Stimulated activated CD4-positive, alpha-beta T cell treated with anti-CD3 and anti-CD28 coated beads, Interleukin-15, amount 100 ng/mL, for 48 hours (primary cell): ENCODE data around the gene VAPA.
A peak's percentile ranks its signal among the peaks of the same experiment; 100 is the strongest.

Source experiments
- DNase-seq, 2 donors: peaks; one replicate each; pipeline ENCODE4 v3.0.0-alpha.2; 2020; ENCODE audit warnings: low read depth in 2 of 2

Gene VAPA

GRCh38 chr18:9941103-9941502 is 27.3 kb downstream of the VAPA start:
- no peak for DNase-seq

GRCh38 chr18:9941660-9942059 is 27.8 kb downstream of the VAPA start:
- DNase-seq, result no peak

- DNase-seq, result no peak
These were observed 29.5 kb downstream of the VAPA start for GRCh38 chr18:9943311-9943710.

GRCh38 chr18:9944805-9945204 is 31.0 kb downstream of the VAPA start:
- DNase-seq, result no peak

- DNase-seq, result no peak
These were observed 33.0 kb downstream of the VAPA start for GRCh38 chr18:9946831-9947230.

GRCh38 chr18:9947248-9947647 is 33.4 kb downstream of the VAPA start:
- no peak for DNase-seq

GRCh38 chr18:9949315-9949714 is 35.5 kb downstream of the VAPA start:
- no peak for DNase-seq

- no peak for DNase-seq
These were observed 36.0 kb downstream of the VAPA start for GRCh38 chr18:9949861-9950260.

GRCh38 chr18:9950289-9951016 is 36.6 kb downstream of the VAPA start:
- no peak for DNase-seq

- peak in 1 of 2 donors; percentile 2 for DNase-seq
These were observed 37.4 kb downstream of the VAPA start for GRCh38 chr18:9951022-9951859.

- DNase-seq, result no peak
These were observed 39.0 kb downstream of the VAPA start for GRCh38 chr18:9952633-9953416.

GRCh38 chr18:9958861-9959399 is 45.1 kb downstream of the VAPA start:
- no peak for DNase-seq

GRCh38 chr18:9959564-9959963 is 45.7 kb downstream of the VAPA start:
- DNase-seq, result no peak

GRCh38 chr18:9960258-9960904 is 46.6 kb downstream of the VAPA start:
- no peak for DNase-seq

GRCh38 chr18:9961041-9961440 is 47.2 kb downstream of the VAPA start:
- DNase-seq, result no peak

- no peak for DNase-seq
These were observed 52.2 kb downstream of the VAPA start for GRCh38 chr18:9965711-9966624.

GRCh38 chr18:9968081-9968848 is 54.4 kb downstream of the VAPA start:
- DNase-seq, result no peak

- DNase-seq, result no peak
These were observed 55.4 kb downstream of the VAPA start for GRCh38 chr18:9969247-9969646.

- peak; percentile 30 to 61 for DNase-seq
These were observed 57.6 kb downstream of the VAPA start for GRCh38 chr18:9971313-9971920.
